HepG2 (cell line): ENCODE results near the gene ZNF628. TPM values are rescaled to one million over a fixed set of nuclear protein-coding genes. Genes with fewer than 3 reads are reported as not detected.

Experiments used
- ATF6 ChIP-seq: sonication (generic); formaldehyde crosslinking; conservative IDR thresholded peaks from 2 replicates; pipeline ENCODE4 v1.4.0; 2020; ENCODE audit warnings: missing genetic modification reagents
- CREB1 ChIP-seq, 2 experiments: fragments of 450-650 bp in 1 of 2; IDR thresholded peaks; 2 replicates each; pipeline ENCODE4 v1.6.1; 2016 to 2017; ENCODE audit warnings: control low read depth in 1 of 2, mild to moderate bottlenecking in 1 of 2, missing compliant biosample characterization in 1 of 2, missing genetic modification characterization in 1 of 2
- GABPA ChIP-seq, 2 experiments: IDR thresholded peaks; 2 replicates each; pipeline ENCODE4 v1.6.1; 2011 to 2016; ENCODE audit warnings: low read depth in 2 of 2, low read length in 1 of 2, missing biosample characterization in 1 of 2, missing genetic modification characterization in 1 of 2
- HDAC1 ChIP-seq: sonication (generic); formaldehyde crosslinking; IDR thresholded peaks from 2 replicates; pipeline ENCODE4 v1.5.1; 2020; ENCODE audit warnings: mild to moderate bottlenecking, missing genetic modification reagents
- MTERF4 ChIP-seq: sonication (generic); formaldehyde crosslinking; IDR thresholded peaks from 2 replicates; pipeline ENCODE4 v1.8.0; 2023; ENCODE audit warnings: mild to moderate bottlenecking, missing genetic modification reagents
- POLR2A ChIP-seq, 2 experiments: IDR thresholded peaks; 2 replicates each; pipeline ENCODE4 v1.6.1; 2011; ENCODE audit warnings: low read depth in 2 of 2, low read length in 2 of 2, mild to moderate bottlenecking in 1 of 2, moderate library complexity in 1 of 2; ENCODE audit not compliant: insufficient read depth in 1 of 2
- REL ChIP-seq: sonication (generic); formaldehyde crosslinking; conservative IDR thresholded peaks from 2 replicates; pipeline ENCODE4 v1.8.0; 2022; ENCODE audit warnings: mild to moderate bottlenecking, missing genetic modification reagents, moderate library complexity
- THAP8 ChIP-seq: sonication (generic); formaldehyde crosslinking; IDR thresholded peaks from 2 replicates; pipeline ENCODE4 v1.5.1; 2020; ENCODE audit warnings: missing genetic modification reagents, mild to moderate bottlenecking, borderline replicate concordance
- ZBTB46 ChIP-seq: sonication (generic); formaldehyde crosslinking; IDR thresholded peaks from 2 replicates; pipeline ENCODE4 v1.4.0; 2020; ENCODE audit warnings: mild to moderate bottlenecking, missing genetic modification reagents, borderline replicate concordance
- ZNF253 ChIP-seq: sonication (generic); formaldehyde crosslinking; IDR thresholded peaks from 2 replicates; pipeline ENCODE4 v1.8.0; 2022; ENCODE audit warnings: mild to moderate bottlenecking, missing genetic modification reagents, borderline replicate concordance
- ZNF280B ChIP-seq: sonication (generic); formaldehyde crosslinking; IDR thresholded peaks from 2 replicates; pipeline ENCODE4 v1.5.0; 2020; ENCODE audit warnings: missing genetic modification reagents, mild to moderate bottlenecking, borderline replicate concordance
- ZNF543 ChIP-seq: sonication (generic); formaldehyde crosslinking; IDR thresholded peaks from 2 replicates; pipeline ENCODE4 v1.4.0; 2020; ENCODE audit warnings: mild to moderate bottlenecking, missing genetic modification reagents
- ZNF556 ChIP-seq: sonication (generic); formaldehyde crosslinking; IDR thresholded peaks from 2 replicates; pipeline ENCODE4 v1.4.0; 2020; ENCODE audit warnings: mild to moderate bottlenecking, missing genetic modification reagents, borderline replicate concordance
- ZNF800 ChIP-seq: sonication (generic); formaldehyde crosslinking; IDR thresholded peaks from 2 replicates; pipeline ENCODE4 v1.4.0; 2020; ENCODE audit warnings: missing genetic modification reagents
- ZXDC ChIP-seq: sonication (generic); formaldehyde crosslinking; IDR thresholded peaks from 2 replicates; pipeline ENCODE4 v1.5.0; 2020; ENCODE audit warnings: mild to moderate bottlenecking, missing genetic modification reagents
- polyA plus RNA-seq, 8 experiments: library from polyadenylated mRNA; depleted of rRNA in 3 of 8; stranded (reverse) in 7 of 8; unstranded in 1 of 8; fragments of >200 nt; fragmentation: Illumina TruSeq in 4 of 8; extraction: Trizol in 4 of 8; gene quantifications; 2 replicates each; pipeline versions ENCODE4 v1.2.1 to v1.2.3, GENCODE V29; 2011 to 2016; ENCODE audit warnings: low read depth in 4 of 8, missing spikeins in 1 of 8, mixed read lengths in 1 of 8; ENCODE audit not compliant: insufficient read depth in 1 of 8
- total RNA-seq, 5 experiments: library from RNA; depleted of rRNA; stranded (reverse); fragments of >200 nt; fragmentation: Illumina TruSeq; extraction: Trizol; gene quantifications; 2 replicates each; pipeline ENCODE4 v1.2.3, GENCODE V29; 2016; ENCODE audit warnings: low read depth in 1 of 5

ZNF628 gene
- total and polyA plus RNA-seq, 2 of the 13 experiments (the other 11 are each of a cell fraction or from before 2014, with no cell fraction given), result 0.54 to 1.2 TPM

- no peak for TF ChIP-seq ZXDC
- TF ChIP-seq HDAC1 (CRISPR knock-in tag), result 0 out of 2 replicates have a peak, but pooled peaks have one; percentile 41
- no peak for TF ChIP-seq REL
- no peak for TF ChIP-seq ZBTB46 (CRISPR knock-in tag)
- TF ChIP-seq ZNF556 (CRISPR knock-in tag), result no peak
- TF ChIP-seq THAP8 (CRISPR knock-in tag), result no peak
- no peak for TF ChIP-seq ZNF800 (CRISPR knock-in tag)
- no peak for TF ChIP-seq POLR2A (IDR thresholded peaks at IDR 0.05; ENCODE audit: insufficient read depth in 1 of 2, low read depth in 2 of 2, low read length in 2 of 2)
- no peak for TF ChIP-seq GABPA (IDR thresholded peaks at IDR 0.05; ENCODE audit: low read depth, low read length)
- TF ChIP-seq GABPA (CRISPR knock-in tag; IDR thresholded peaks at IDR 0.05; ENCODE audit: low read depth), result no peak
- TF ChIP-seq CREB1 (IDR thresholded peaks at IDR 0.05), result no peak
- no peak for TF ChIP-seq CREB1 (CRISPR knock-in tag; IDR thresholded peaks at IDR 0.05)
- no peak for TF ChIP-seq ZNF253
- TF ChIP-seq ZNF543 (CRISPR knock-in tag), result no peak
- TF ChIP-seq ZNF280B, result no peak
- TF ChIP-seq MTERF4, result peak; percentile 16; the same call in 1 of the 2 replicates
- no peak for TF ChIP-seq ATF6 (CRISPR knock-in tag)
Observed at GRCh38 chr19:55467236-55468053, 9.0 kb upstream of the ZNF628 start (continued).
